ENCODE data around the gene MRAS.

The MRAS gene

DNA sequence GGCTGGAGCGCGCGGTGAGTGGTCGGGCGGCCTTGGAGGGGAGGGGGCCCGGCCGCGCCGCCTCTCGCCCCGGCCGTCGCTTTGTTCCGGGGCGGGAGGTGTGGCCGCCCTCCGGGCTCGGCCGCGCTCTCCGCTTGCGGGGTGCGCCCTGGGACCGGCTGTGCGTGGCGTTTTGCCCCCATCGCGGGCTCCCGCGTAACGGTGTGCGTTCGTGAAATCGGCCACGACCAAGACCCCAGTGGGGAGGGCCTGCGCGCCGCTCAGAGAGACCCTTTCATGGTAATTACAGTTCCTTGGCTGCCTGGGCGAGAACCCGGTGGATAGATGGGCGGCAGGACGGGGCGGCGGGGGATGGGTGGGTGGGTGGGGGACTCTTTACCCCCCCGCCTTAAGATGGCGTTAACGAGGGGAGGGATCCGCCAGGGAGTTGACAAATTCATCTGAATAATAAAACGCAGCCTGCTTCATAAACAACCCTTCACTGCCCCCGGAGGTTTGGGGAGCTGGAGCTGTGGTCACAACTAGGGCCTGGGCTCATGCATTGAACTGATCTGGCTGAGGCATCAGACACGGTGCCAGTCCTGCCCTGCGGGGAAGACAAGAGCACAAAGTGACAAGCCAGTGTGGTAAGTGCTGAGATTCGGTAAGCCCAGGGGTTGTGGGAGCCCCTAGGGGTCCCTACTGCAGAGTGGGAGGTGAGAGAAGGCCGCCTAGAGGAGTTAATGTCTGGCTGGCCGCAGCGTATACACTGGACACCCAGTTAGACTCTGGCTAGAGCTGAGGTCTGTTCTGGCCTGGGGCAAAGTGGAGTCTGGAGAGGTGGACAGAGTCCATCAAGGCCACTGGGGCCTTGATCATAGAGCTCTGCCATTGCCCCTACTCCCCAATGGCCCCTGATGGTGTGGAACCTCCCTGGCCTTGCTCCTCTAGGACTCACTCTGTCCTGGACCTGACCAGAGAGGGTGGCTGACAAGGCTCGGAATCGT is 668 bp downstream of the MRAS start:
- in situ Hi-C loops (cut with HindIII; ENCODE audit: low sequenced_read_pairs): no loop called here
- peak; percentile 11 for DNase-seq (ENCODE audit: low read depth, low spot score)
- TF ChIP-seq, protein P1, sequence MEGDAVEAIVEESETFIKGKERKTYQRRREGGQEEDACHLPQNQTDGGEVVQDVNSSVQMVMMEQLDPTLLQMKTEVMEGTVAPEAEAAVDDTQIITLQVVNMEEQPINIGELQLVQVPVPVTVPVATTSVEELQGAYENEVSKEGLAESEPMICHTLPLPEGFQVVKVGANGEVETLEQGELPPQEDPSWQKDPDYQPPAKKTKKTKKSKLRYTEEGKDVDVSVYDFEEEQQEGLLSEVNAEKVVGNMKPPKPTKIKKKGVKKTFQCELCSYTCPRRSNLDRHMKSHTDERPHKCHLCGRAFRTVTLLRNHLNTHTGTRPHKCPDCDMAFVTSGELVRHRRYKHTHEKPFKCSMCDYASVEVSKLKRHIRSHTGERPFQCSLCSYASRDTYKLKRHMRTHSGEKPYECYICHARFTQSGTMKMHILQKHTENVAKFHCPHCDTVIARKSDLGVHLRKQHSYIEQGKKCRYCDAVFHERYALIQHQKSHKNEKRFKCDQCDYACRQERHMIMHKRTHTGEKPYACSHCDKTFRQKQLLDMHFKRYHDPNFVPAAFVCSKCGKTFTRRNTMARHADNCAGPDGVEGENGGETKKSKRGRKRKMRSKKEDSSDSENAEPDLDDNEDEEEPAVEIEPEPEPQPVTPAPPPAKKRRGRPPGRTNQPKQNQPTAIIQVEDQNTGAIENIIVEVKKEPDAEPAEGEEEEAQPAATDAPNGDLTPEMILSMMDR (IDR thresholded peaks at IDR 0.05; ENCODE audit: low read depth, low read length): no peak
- H3K4me3 ChIP-seq (ENCODE audit: low read depth, low read length): peak overlapping the region; percentile 54

- TF ChIP-seq, protein P1 (IDR thresholded peaks at IDR 0.05; ENCODE audit: low read depth, low read length): no peak
- in situ Hi-C loops (cut with HindIII; ENCODE audit: low sequenced_read_pairs): no loop called here
- peak; percentile 12 for DNase-seq (ENCODE audit: low read depth, low spot score)
- no peak overlapping the region for H3K4me3 ChIP-seq (ENCODE audit: low read depth, low read length)
Observed at GRCh38 chr3:138349926-138350665, 1.7 kb downstream of the MRAS start.

DNA sequence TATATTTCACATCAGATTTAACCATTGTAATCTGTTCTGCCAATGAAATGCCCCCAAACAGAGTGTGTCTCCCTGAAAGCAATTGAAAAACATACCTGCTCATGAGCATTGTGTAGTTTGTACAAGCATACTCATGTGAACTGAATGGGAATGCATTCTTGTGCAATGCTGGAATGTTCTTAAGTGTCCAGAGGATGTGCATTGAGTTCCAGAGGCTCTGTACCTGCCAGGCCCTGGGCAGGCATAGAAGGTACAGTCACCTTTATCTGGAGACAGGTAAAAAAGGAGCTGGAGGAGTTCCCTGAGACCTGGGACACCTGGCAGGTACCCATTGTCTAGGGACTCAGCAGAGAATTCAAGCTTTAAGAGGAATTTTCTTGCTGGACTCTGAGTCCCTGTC is 2.8 kb downstream of the MRAS start:
- no peak for DNase-seq (ENCODE audit: low read depth, low spot score)
- H3K4me3 ChIP-seq (ENCODE audit: low read depth, low read length): no peak overlapping the region
- TF ChIP-seq, protein P1 (IDR thresholded peaks at IDR 0.05; ENCODE audit: low read depth, low read length): no peak
- in situ Hi-C loops (cut with HindIII; ENCODE audit: low sequenced_read_pairs): no loop called here

GRCh38 chr3:138351916-138352550 is 3.7 kb downstream of the MRAS start:
- H3K4me3 ChIP-seq (ENCODE audit: low read depth, low read length): no peak overlapping the region
- TF ChIP-seq, protein P1 (IDR thresholded peaks at IDR 0.05; ENCODE audit: low read depth, low read length): no peak
- no peak for DNase-seq (ENCODE audit: low read depth, low spot score)
- in situ Hi-C loops (cut with HindIII; ENCODE audit: low sequenced_read_pairs): no loop called here

DNA sequence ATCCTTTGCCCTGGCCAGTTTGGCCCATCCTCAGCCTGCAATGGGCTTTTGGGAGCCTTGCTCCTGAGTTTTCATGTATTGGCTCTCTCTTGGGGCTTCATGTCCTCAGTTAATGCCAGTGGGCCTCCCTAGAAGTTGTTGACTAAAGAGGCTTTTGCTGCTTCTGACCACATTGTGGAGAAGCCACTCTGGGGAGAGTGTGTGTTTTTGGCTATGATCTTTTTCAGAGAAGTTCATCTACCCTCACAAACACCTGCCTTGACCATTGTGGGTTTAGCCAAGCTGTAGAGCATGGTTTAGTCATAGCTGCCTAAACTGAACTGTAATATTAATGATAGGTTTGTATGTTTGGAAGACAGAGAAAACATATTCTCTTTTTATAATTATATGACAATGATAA is 6.0 kb downstream of the MRAS start:
- TF ChIP-seq, protein P1 (IDR thresholded peaks at IDR 0.05; ENCODE audit: low read depth, low read length): no peak
- H3K4me3 ChIP-seq (ENCODE audit: low read depth, low read length): no peak overlapping the region
- DNase-seq (ENCODE audit: low read depth, low spot score): no peak
- in situ Hi-C loops (cut with HindIII; ENCODE audit: low sequenced_read_pairs): no loop called here

- TF ChIP-seq, protein P1 (IDR thresholded peaks at IDR 0.05; ENCODE audit: low read depth, low read length): no peak
- in situ Hi-C loops (cut with HindIII; ENCODE audit: low sequenced_read_pairs): no loop called here
- H3K4me3 ChIP-seq (ENCODE audit: low read depth, low read length): no peak overlapping the region
- no peak for DNase-seq (ENCODE audit: low read depth, low spot score)
Observed at GRCh38 chr3:138355071-138355470, 6.7 kb downstream of the MRAS start.

Measured in astrocyte of the spinal cord (primary cell).